ENCODE data around the gene SEPTIN1. TPM values are rescaled to one million over a fixed set of nuclear protein-coding genes. Genes with fewer than 3 reads are reported as not detected.

SEPTIN1 gene
- total and polyA plus RNA-seq, 2 of the 4 experiments (the other 2 are of a cell fraction) = 0.24 TPM; not detected in 1

- Histone ChIP-seq H3K79me1 (ENCODE audit: low read depth in 1 of 2, low read length in 2 of 2) (peaks cover 0 to 40% of the 10 kb centered on the region in 2 experiments; a peak in 2 of 4 replicates), H2BK20ac (ENCODE audit: low read depth, low read length) (0 out of 2 replicates have a peak overlapping the region, but pooled peaks have one; percentile 29), H3K4ac (ENCODE audit: low read depth, low read length) (peak overlapping the region; percentile 78), H3K9me1 (ENCODE audit: insufficient read depth, low read length) (peaks cover 17% of the 10 kb centered on the region), H2BK15ac (ENCODE audit: low read depth, low read length) (0 out of 3 replicates have a peak overlapping the region, but pooled peaks have one; percentile 2), H3K18ac (ENCODE audit: low read depth, low read length) (no peak overlapping the region), H3K14ac (replicated peaks; ENCODE audit: low read depth, low read length) (peak overlapping the region; percentile 15; the same call in 1 of the 2 replicates), H4K20me1 (ENCODE audit: insufficient read depth, low read length) (peaks cover 31% of the 10 kb centered on the region), H3K27ac (ENCODE audit: insufficient read depth, low read length) (peak overlapping the region; percentile 9), H3K9me3 (ENCODE audit: control insufficient read depth, insufficient read depth, low read length) (no peaks in the 10 kb centered on the region), H3K56ac (ENCODE audit: extremely low read depth, insufficient read depth, low read length) (peak overlapping the region; percentile 38; the same call in 1 of the 2 replicates), H3K4me1 (ENCODE audit: control insufficient read depth, insufficient read depth, low read length) (peaks cover 3% of the 10 kb centered on the region; the same call in 1 of the 2 replicates), H2AK5ac (ENCODE audit: low read depth, low read length) (peak overlapping the region; percentile 92), H3K27me3 (ENCODE audit: control insufficient read depth, insufficient read depth, low read length) (no peaks in the 10 kb centered on the region), H4K8ac (ENCODE audit: low read depth in 2 of 2, low read length in 2 of 2) (peak overlapping the region; percentile 44 to 87), H4K91ac (ENCODE audit: insufficient read depth, low read depth, low read length) (peak overlapping the region; percentile 45), H3K23ac (ENCODE audit: low read depth, low read length) (peak overlapping the region; percentile 24; the same call in 1 of the 2 replicates), H4K5ac (ENCODE audit: low read depth, low read length) (peak overlapping the region; percentile 35), H3K36me3 (ENCODE audit: control insufficient read depth, insufficient read depth, low read length) (0 out of 2 replicates have a peak, but pooled peaks cover 2% of the 10 kb centered on the region), H2AK9ac (replicated peaks; ENCODE audit: low read depth, low read length, poor library complexity) (peak overlapping the region; percentile 89), H3K9ac (ENCODE audit: low read depth, low read length) (peak overlapping the region; percentile 37), H3K4me3 (ENCODE audit: insufficient read depth, low read depth, low read length) (peak overlapping the region; percentile 29), H2BK120ac (ENCODE audit: low read depth, low read length) (peak overlapping the region; percentile 38; the same call in 1 of the 2 replicates), H2BK5ac (ENCODE audit: low read depth, low read length, poor library complexity, severe bottlenecking) (peak overlapping the region; percentile 29), H2AFZ (replicated peaks; ENCODE audit: low read length, poor library complexity) (peak overlapping the region; percentile 86), H3K4me2 (ENCODE audit: low read depth, low read length) (peak overlapping the region; percentile 50)
- ChIA-PET CTCF (interaction anchor here (0.7 kb wide), 1 partner anchor 24 kb away, joined by 3 read pairs; the partner anchor contains the start of gene ZNF48), POLR2A (ENCODE audit: unreplicated experiment) (interaction anchor here (0.5 kb wide), 1 partner anchor 28 kb away, joined by 3 read pairs; no protein-coding TSS in a partner anchor)
- WGBS, 2 experiments (ENCODE audit: extremely low coverage in 2 of 2, insufficient read length in 1 of 2) = 20% methylated on average over 11 of the region's 11 CpGs; no CpG with 5 or more reads in 1 of the 2 experiments
- intact Hi-C loops (cut with micrococcal nuclease) = no loop called here
- no TSS peak for BruUV-seq (replicated peaks)
- dilution Hi-C loops (cut with HindIII; ENCODE audit: low sequenced_read_pairs, unreplicated experiment) = no loop called here
- ATAC-seq (ENCODE audit: low read depth) (no peak), DNase-seq (no peak)
- no peak for TF ChIP-seq RCOR1 (IDR thresholded peaks at IDR 0.05; ENCODE audit: insufficient replicate concordance, low read length)
- TF ChIP-seq FOS (IDR thresholded peaks at IDR 0.05; ENCODE audit: low read depth, low read length) = no peak
- TF ChIP-seq SMC3 (IDR thresholded peaks at IDR 0.05; ENCODE audit: low read depth, low read length) = no peak
- TF ChIP-seq MAFK (IDR thresholded peaks at IDR 0.05; ENCODE audit: low read depth, low read length) = no peak
- TF ChIP-seq BHLHE40 (IDR thresholded peaks at IDR 0.05; ENCODE audit: low read depth, low read length) = no peak
- TF ChIP-seq CHD1 (IDR thresholded peaks at IDR 0.05; ENCODE audit: low read depth, low read length) = no peak
- TF ChIP-seq MAZ (IDR thresholded peaks at IDR 0.05; ENCODE audit: borderline replicate concordance, low read depth, low read length) = no peak
- no peak for TF ChIP-seq CEBPB (IDR thresholded peaks at IDR 0.05; ENCODE audit: low read depth, low read length)
- in situ Hi-C loops (cut with MboI; ENCODE audit: low sequenced_read_pairs) = no loop called here
Measured at GRCh38 chr16:30371248-30371816, 11.0 kb downstream of the SEPTIN1 start.

Measured in IMR-90 (cell line).